HEK293 (cell line): Measurements from ENCODE around the gene EFNA2.
A peak's percentile ranks its signal among the peaks of the same experiment; 100 is the strongest.

Experiments
- FEZF1 ChIP-seq: fragments of 450-650 bp; formaldehyde crosslinking; IDR thresholded peaks from 2 replicates; pipeline ENCODE4 v1.5.1; 2016; ENCODE audit warnings: missing biosample characterization, missing genetic modification characterization
- GLIS1 ChIP-seq: fragments of 450-650 bp; formaldehyde crosslinking; IDR thresholded peaks from 2 replicates; pipeline ENCODE4 v1.5.1; 2016; ENCODE audit warnings: missing biosample characterization, missing genetic modification characterization
- GLIS2 ChIP-seq: fragments of 450-650 bp; formaldehyde crosslinking; IDR thresholded peaks from 2 replicates; pipeline ENCODE4 v1.5.1; 2016; ENCODE audit warnings: missing biosample characterization, missing genetic modification characterization
- IKZF3 ChIP-seq: fragments of 450-650 bp; IDR thresholded peaks from 2 replicates; pipeline ENCODE4 v1.5.0; 2018; ENCODE audit warnings: missing biosample characterization, mild to moderate bottlenecking, missing genetic modification characterization, moderate library complexity
- KLF10 ChIP-seq: fragments of 450-650 bp; IDR thresholded peaks from 2 replicates; pipeline ENCODE4 v1.5.1; 2018; ENCODE audit warnings: missing biosample characterization, mild to moderate bottlenecking, missing genetic modification characterization
- KLF16 ChIP-seq: fragments of 450-650 bp; formaldehyde crosslinking; IDR thresholded peaks from 2 replicates; pipeline ENCODE4 v1.5.1; 2017; ENCODE audit warnings: missing biosample characterization, missing genetic modification characterization
- KLF8 ChIP-seq: fragments of 450-650 bp; formaldehyde crosslinking; IDR thresholded peaks from 2 replicates; pipeline ENCODE4 v1.5.1; 2016; ENCODE audit warnings: missing biosample characterization, missing genetic modification characterization
- MEIS1 ChIP-seq: sonication (generic); formaldehyde crosslinking; IDR thresholded peaks from 2 replicates; pipeline ENCODE4 v1.8.1; 2022; ENCODE audit warnings: missing genetic modification reagents, mild to moderate bottlenecking, borderline replicate concordance
- OSR2 ChIP-seq: fragments of 450-650 bp; formaldehyde crosslinking; IDR thresholded peaks from 2 replicates; pipeline ENCODE4 v1.5.1; 2016; ENCODE audit warnings: missing biosample characterization, missing genetic modification characterization
- SP3 ChIP-seq: fragments of 450-650 bp; formaldehyde crosslinking; IDR thresholded peaks from 2 replicates; pipeline ENCODE4 v1.5.1; 2016; ENCODE audit warnings: missing biosample characterization, missing genetic modification characterization
- TCF7L2 ChIP-seq: IDR thresholded peaks from 2 replicates; pipeline ENCODE4 v1.6.1; 2011; ENCODE audit warnings: low read depth, mild to moderate bottlenecking, inconsistent platforms, low read length, moderate library complexity, borderline replicate concordance
- ZBTB20 ChIP-seq: fragments of 450-650 bp; formaldehyde crosslinking; IDR thresholded peaks from 2 replicates; pipeline ENCODE4 v1.5.1; 2016; ENCODE audit warnings: missing biosample characterization, missing genetic modification characterization
- ZBTB26 ChIP-seq: fragments of 450-650 bp; formaldehyde crosslinking; optimal IDR thresholded peaks from 2 replicates; pipeline ENCODE3; 2016; ENCODE audit warnings: missing biosample characterization, mild to moderate bottlenecking, missing genetic modification characterization
- ZBTB7A ChIP-seq: fragments of 450-650 bp; formaldehyde crosslinking; IDR thresholded peaks from 2 replicates; pipeline ENCODE4 v1.5.1; 2016; ENCODE audit warnings: low read depth, missing biosample characterization, missing genetic modification characterization
- ZFHX2 ChIP-seq: fragments of 450-650 bp; formaldehyde crosslinking; conservative IDR thresholded peaks from 2 replicates; pipeline ENCODE4 v1.5.1; 2016; ENCODE audit warnings: missing biosample characterization, missing genetic modification characterization
- ZNF23 ChIP-seq: fragments of 450-650 bp; formaldehyde crosslinking; IDR thresholded peaks from 2 replicates; pipeline ENCODE4 v1.5.1; 2016; ENCODE audit warnings: missing biosample characterization, missing genetic modification characterization, borderline replicate concordance
- ZNF239 ChIP-seq: fragments of 450-650 bp; formaldehyde crosslinking; IDR thresholded peaks from 2 replicates; pipeline ENCODE4 v1.5.1; 2016; ENCODE audit warnings: missing biosample characterization, missing genetic modification characterization
- ZNF24 ChIP-seq: fragments of 450-650 bp; formaldehyde crosslinking; IDR thresholded peaks from 2 replicates; pipeline ENCODE4 v1.5.1; 2016; ENCODE audit warnings: missing biosample characterization, missing genetic modification characterization
- ZNF335 ChIP-seq: fragments of 450-650 bp; formaldehyde crosslinking; conservative IDR thresholded peaks from 2 replicates; pipeline ENCODE4 v1.5.1; 2016; ENCODE audit warnings: missing biosample characterization, missing genetic modification characterization
- ZNF341 ChIP-seq: fragments of 450-650 bp; formaldehyde crosslinking; IDR thresholded peaks from 2 replicates; pipeline ENCODE4; 2016; ENCODE audit warnings: low read depth, missing biosample characterization, missing genetic modification characterization
- ZNF354C ChIP-seq: fragments of 450-650 bp; formaldehyde crosslinking; IDR thresholded peaks from 2 replicates; pipeline ENCODE4 v1.5.1; 2016; ENCODE audit warnings: missing biosample characterization, missing genetic modification characterization, low read depth, borderline replicate concordance
- ZNF394 ChIP-seq: fragments of 450-650 bp; formaldehyde crosslinking; IDR thresholded peaks from 2 replicates; pipeline ENCODE4 v1.5.1; 2016; ENCODE audit warnings: missing biosample characterization, missing genetic modification characterization, mild to moderate bottlenecking, moderate library complexity, borderline replicate concordance
- ZNF398 ChIP-seq: fragments of 450-650 bp; formaldehyde crosslinking; IDR thresholded peaks from 2 replicates; pipeline ENCODE4 v1.5.1; 2017; ENCODE audit warnings: missing biosample characterization, missing genetic modification characterization
- ZNF514 ChIP-seq: fragments of 450-650 bp; formaldehyde crosslinking; IDR thresholded peaks from 2 replicates; pipeline ENCODE4 v1.5.1; 2016; ENCODE audit warnings: missing biosample characterization, missing genetic modification characterization
- ZNF530 ChIP-seq: fragments of 450-650 bp; formaldehyde crosslinking; IDR thresholded peaks from 2 replicates; pipeline ENCODE4 v1.5.1; 2016; ENCODE audit warnings: low read depth, missing biosample characterization, missing genetic modification characterization
- ZNF629 ChIP-seq: fragments of 450-650 bp; formaldehyde crosslinking; IDR thresholded peaks from 2 replicates; pipeline ENCODE4 v1.5.1; 2017; ENCODE audit warnings: missing biosample characterization, missing genetic modification characterization
- ZNF645 ChIP-seq: fragments of 450-650 bp; formaldehyde crosslinking; IDR thresholded peaks from 2 replicates; pipeline ENCODE4; 2016; ENCODE audit warnings: missing biosample characterization, missing genetic modification characterization
- ZNF677 ChIP-seq: fragments of 450-650 bp; IDR thresholded peaks from 2 replicates; pipeline ENCODE4 v1.5.0; 2018; ENCODE audit warnings: missing biosample characterization, mild to moderate bottlenecking, missing genetic modification characterization, moderate library complexity
- ZNF768 ChIP-seq: fragments of 450-650 bp; formaldehyde crosslinking; IDR thresholded peaks from 2 replicates; pipeline ENCODE4 v1.5.1; 2018; ENCODE audit warnings: missing biosample characterization, mild to moderate bottlenecking, missing genetic modification characterization
- ZSCAN16 ChIP-seq: fragments of 450-650 bp; formaldehyde crosslinking; IDR thresholded peaks from 2 replicates; pipeline ENCODE4 v1.5.1; 2016; ENCODE audit warnings: missing biosample characterization, missing genetic modification characterization
- TF ChIP-seq, protein P1 (sequence below): fragments of 450-650 bp; formaldehyde crosslinking; IDR thresholded peaks from 2 replicates; pipeline ENCODE4 v1.5.1; 2016; ENCODE audit warnings: missing biosample characterization, missing genetic modification characterization

EFNA2 gene

GRCh38 chr19:1252821-1253513, 32.7 kb upstream of the EFNA2 start (continued):
- no peak for TF ChIP-seq ZNF23 (tag by site-specific recombination)
- no peak for TF ChIP-seq MEIS1 (CRISPR knock-in tag)
- TF ChIP-seq GLIS1 (tag by site-specific recombination): peak; percentile 96
- TF ChIP-seq, protein P1, sequence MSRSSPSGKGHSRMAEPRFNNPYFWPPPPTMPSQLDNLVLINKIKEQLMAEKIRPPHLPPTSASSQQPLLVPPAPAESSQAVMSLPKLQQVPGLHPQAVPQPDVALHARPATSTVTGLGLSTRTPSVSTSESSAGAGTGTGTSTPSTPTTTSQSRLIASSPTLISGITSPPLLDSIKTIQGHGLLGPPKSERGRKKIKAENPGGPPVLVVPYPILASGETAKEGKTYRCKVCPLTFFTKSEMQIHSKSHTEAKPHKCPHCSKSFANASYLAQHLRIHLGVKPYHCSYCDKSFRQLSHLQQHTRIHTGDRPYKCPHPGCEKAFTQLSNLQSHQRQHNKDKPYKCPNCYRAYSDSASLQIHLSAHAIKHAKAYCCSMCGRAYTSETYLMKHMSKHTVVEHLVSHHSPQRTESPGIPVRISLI: no peak
- TF ChIP-seq ZSCAN16 (tag by site-specific recombination): 0 out of 2 replicates have a peak, but pooled peaks have one; percentile 59
- no peak for TF ChIP-seq TCF7L2
- TF ChIP-seq IKZF3 (tag by site-specific recombination): peak; percentile 73
- TF ChIP-seq ZNF530: no peak
- peak; percentile 97 for TF ChIP-seq ZNF398
- TF ChIP-seq ZNF677: no peak
- peak; percentile 60; the same call in 1 of the 2 replicates for TF ChIP-seq ZNF629 (tag by site-specific recombination)
- TF ChIP-seq SP3 (tag by site-specific recombination): peak; percentile 56
- peak; percentile 19; the same call in 1 of the 2 replicates for TF ChIP-seq ZBTB20 (tag by site-specific recombination)
- TF ChIP-seq ZNF341: peak; percentile 53
- TF ChIP-seq ZFHX2 (tag by site-specific recombination): peak; percentile 91
- TF ChIP-seq ZNF645 (tag by site-specific recombination): no peak
- 0 out of 2 replicates have a peak, but pooled peaks have one; percentile 39 for TF ChIP-seq ZNF24
- TF ChIP-seq ZNF335 (tag by site-specific recombination): 0 out of 2 replicates have a peak, but pooled peaks have one; percentile 16
- TF ChIP-seq GLIS2: peak; percentile 82
- peak; percentile 70 for TF ChIP-seq KLF8 (tag by site-specific recombination)
- TF ChIP-seq KLF10: no peak
- no peak; the same call in 1 of the 2 replicates for TF ChIP-seq ZBTB7A (tag by site-specific recombination)
- TF ChIP-seq KLF16 (tag by site-specific recombination): peak; percentile 37; the same call in 1 of the 2 replicates
- no peak for TF ChIP-seq ZNF514
- TF ChIP-seq OSR2: peak; percentile 45; the same call in 1 of the 2 replicates
- TF ChIP-seq ZNF239 (tag by site-specific recombination): no peak
- TF ChIP-seq ZNF354C (tag by site-specific recombination): no peak
- peak; percentile 37; the same call in 1 of the 2 replicates for TF ChIP-seq ZNF394 (tag by site-specific recombination)
- TF ChIP-seq FEZF1 (tag by site-specific recombination): no peak
- peak; percentile 27 for TF ChIP-seq ZBTB26 (tag by site-specific recombination)
- no peak for TF ChIP-seq ZNF768 (tag by site-specific recombination)
- TF ChIP-seq, all 188 proteins: peak for 40
